Activated CD4-positive, alpha-beta memory T cell treated with anti-CD3 and anti-CD28 coated beads for 36 hours (primary cell): ENCODE results near the gene MYOD1. TPM values are rescaled to one million over a fixed set of nuclear protein-coding genes. Genes with fewer than 3 reads are reported as not detected.

Source experiments
- CTCF ChIA-PET: fragments of 350-600 bp; sonication (Branson Sonifier 250); formaldehyde crosslinking; loops from one replicate; lab custom pipeline; 2021; ENCODE audit warnings: antibody characterized with exemption, inconsistent platforms; lab: Charles Lee
- POLR2A ChIA-PET: fragments of 350-600 bp; sonication (Branson Sonifier 250); formaldehyde crosslinking; loops from one replicate; lab custom pipeline; 2021; ENCODE audit warnings: antibody characterized with exemption; lab: Charles Lee
- DNase-seq: peaks from one replicate; pipeline ENCODE4 v3.0.0-alpha.2; 2020
- H3K27ac Mint-ChIP-seq: one replicate; pipeline ENCODE4 v1.8.0; 2021; ENCODE audit warnings: mixed read lengths
- H3K27me3 Mint-ChIP-seq: one replicate; pipeline ENCODE4 v1.8.0; 2021; ENCODE audit warnings: mixed read lengths
- H3K36me3 Mint-ChIP-seq: one replicate; pipeline ENCODE4 v1.8.0; 2021; ENCODE audit warnings: mixed read lengths
- H3K4me1 Mint-ChIP-seq: one replicate; pipeline ENCODE4 v1.8.0; 2021; ENCODE audit warnings: low read depth, mixed read lengths
- H3K4me3 Mint-ChIP-seq: one replicate; pipeline ENCODE4 v1.8.0; 2021; ENCODE audit warnings: mild to moderate bottlenecking, mixed read lengths
- H3K9me3 Mint-ChIP-seq: one replicate; pipeline ENCODE4 v1.8.0; 2021; ENCODE audit warnings: mixed read lengths
- intact Hi-C: fragments of 100-400 bp; cut with micrococcal nuclease; formaldehyde crosslinking; loops from one replicate; pipeline ENCODE4 v1.15.1; 2023
- total RNA-seq, 2 experiments: library from RNA; stranded (reverse); gene quantifications; one replicate each; pipeline ENCODE4 v1.2.3, GENCODE V29; 2021

MYOD1 gene
- total RNA-seq, 2 experiments from 2014 or later, result not detected

GRCh38 chr11:17748761-17749721, 29.7 kb downstream of the MYOD1 start:
- ChIA-PET POLR2A (no interaction called here), CTCF (interaction anchor here (1.9 kb wide), 1 partner anchor 18 kb away, joined by 5 read pairs; no protein-coding TSS in a partner anchor)
- Mint-ChIP-seq H3K27ac (no peak overlapping the region), H3K9me3 (no peaks in the 10 kb centered on the region), H3K27me3 (peaks cover 13% of the 10 kb centered on the region), H3K4me1 (no peaks in the 10 kb centered on the region), H3K4me3 (no peak overlapping the region), H3K36me3 (no peaks in the 10 kb centered on the region)
- intact Hi-C loops, result no loop called here
- no peak for DNase-seq

GRCh38 chr11:17750013-17750800, 30.8 kb downstream of the MYOD1 start:
- Mint-ChIP-seq H3K36me3 (no peaks in the 10 kb centered on the region), H3K4me3 (no peak overlapping the region), H3K4me1 (no peaks in the 10 kb centered on the region), H3K27me3 (peaks cover 14% of the 10 kb centered on the region), H3K27ac (no peak overlapping the region), H3K9me3 (no peaks in the 10 kb centered on the region)
- CTCF ChIA-PET, result interaction anchor here (1.9 kb wide), 1 partner anchor 19 kb away, joined by 5 read pairs; no protein-coding TSS in a partner anchor
- intact Hi-C loops, result no loop called here
- POLR2A ChIA-PET, result no interaction called here
- DNase-seq, result no peak

- H3K4me3 Mint-ChIP-seq, result no peak overlapping the region
- intact Hi-C loops, result no loop called here
- ChIA-PET POLR2A (no interaction called here), CTCF (no interaction called here)
- DNase-seq, result no peak
- no peaks in the 10 kb centered on the region for H3K9me3 Mint-ChIP-seq
- H3K36me3 Mint-ChIP-seq, result no peaks in the 10 kb centered on the region
- no peaks in the 10 kb centered on the region for H3K4me1 Mint-ChIP-seq
- peaks cover 14% of the 10 kb centered on the region for H3K27me3 Mint-ChIP-seq
- H3K27ac Mint-ChIP-seq, result no peak overlapping the region
Observed at GRCh38 chr11:17750801-17751165, 31.4 kb downstream of the MYOD1 start.

GRCh38 chr11:17751558-17751957, 32.2 kb downstream of the MYOD1 start:
- Mint-ChIP-seq H3K27ac (no peak overlapping the region), H3K4me3 (no peak overlapping the region), H3K27me3 (peaks cover 11% of the 10 kb centered on the region), H3K4me1 (no peaks in the 10 kb centered on the region), H3K9me3 (no peaks in the 10 kb centered on the region), H3K36me3 (no peaks in the 10 kb centered on the region)
- ChIA-PET CTCF (no interaction called here), POLR2A (no interaction called here)
- intact Hi-C loops, result no loop called here
- no peak for DNase-seq

GRCh38 chr11:17752144-17752543, 32.8 kb downstream of the MYOD1 start:
- Mint-ChIP-seq H3K27ac (no peak overlapping the region), H3K4me1 (no peaks in the 10 kb centered on the region), H3K27me3 (peaks cover 10% of the 10 kb centered on the region), H3K9me3 (no peaks in the 10 kb centered on the region), H3K4me3 (no peak overlapping the region), H3K36me3 (no peaks in the 10 kb centered on the region)
- ChIA-PET POLR2A (interaction anchor here (0.6 kb wide), 1 partner anchor 383 kb away, joined by 5 read pairs; no protein-coding TSS in a partner anchor), CTCF (interaction anchor here (1.4 kb wide), 1 partner anchor 21 kb away, joined by 10 read pairs; no protein-coding TSS in a partner anchor)
- intact Hi-C loops, result no loop called here
- DNase-seq, result no peak

GRCh38 chr11:17753153-17753552, 33.8 kb downstream of the MYOD1 start:
- POLR2A ChIA-PET, result no interaction called here
- Mint-ChIP-seq H3K9me3 (no peaks in the 10 kb centered on the region), H3K27me3 (peaks cover 6% of the 10 kb centered on the region), H3K4me1 (no peaks in the 10 kb centered on the region), H3K4me3 (no peak overlapping the region), H3K27ac (no peak overlapping the region), H3K36me3 (no peaks in the 10 kb centered on the region)
- intact Hi-C loops, result no loop called here
- CTCF ChIA-PET, result interaction anchor here (1.4 kb wide), 1 partner anchor 22 kb away, joined by 10 read pairs; no protein-coding TSS in a partner anchor
- no peak for DNase-seq

- Mint-ChIP-seq H3K9me3 (no peaks in the 10 kb centered on the region), H3K4me3 (no peak overlapping the region), H3K4me1 (no peaks in the 10 kb centered on the region), H3K36me3 (no peaks in the 10 kb centered on the region), H3K27me3 (peaks cover 5% of the 10 kb centered on the region), H3K27ac (no peak overlapping the region)
- ChIA-PET CTCF (no interaction called here), POLR2A (no interaction called here)
- no peak for DNase-seq
- intact Hi-C loops, result no loop called here
Observed at GRCh38 chr11:17753641-17754040, 34.3 kb downstream of the MYOD1 start.

- H3K4me1 Mint-ChIP-seq, result no peaks in the 10 kb centered on the region
- no peaks in the 10 kb centered on the region for H3K36me3 Mint-ChIP-seq
- POLR2A ChIA-PET, result no interaction called here
- H3K9me3 Mint-ChIP-seq, result no peaks in the 10 kb centered on the region
- intact Hi-C loops, result no loop called here
- no peak overlapping the region for H3K27ac Mint-ChIP-seq
- no peak overlapping the region for H3K4me3 Mint-ChIP-seq
- no peak for DNase-seq
- CTCF ChIA-PET, result no interaction called here
- H3K27me3 Mint-ChIP-seq, result peaks cover 5% of the 10 kb centered on the region
Observed at GRCh38 chr11:17755891-17756290, 36.5 kb downstream of the MYOD1 start.

- no peaks in the 10 kb centered on the region for H3K36me3 Mint-ChIP-seq
- peak; percentile 51 for DNase-seq
Observed at GRCh38 chr11:17760102-17761029, 41.0 kb downstream of the MYOD1 start.

GRCh38 chr11:17762309-17762974, 43.1 kb downstream of the MYOD1 start:
- ChIA-PET CTCF (no interaction called here), POLR2A (no interaction called here)
- H3K4me3 Mint-ChIP-seq, result no peak overlapping the region
- H3K27ac Mint-ChIP-seq, result no peak overlapping the region
- H3K9me3 Mint-ChIP-seq, result no peaks in the 10 kb centered on the region
- DNase-seq, result no peak
- no peaks in the 10 kb centered on the region for H3K36me3 Mint-ChIP-seq
- H3K27me3 Mint-ChIP-seq, result no peaks in the 10 kb centered on the region
- intact Hi-C loops, result no loop called here
- no peaks in the 10 kb centered on the region for H3K4me1 Mint-ChIP-seq

More at GRCh38 chr11:17760102-17761029, 41.0 kb downstream of the MYOD1 start:
- Mint-ChIP-seq H3K4me1 (no peaks in the 10 kb centered on the region), H3K9me3 (no peaks in the 10 kb centered on the region), H3K4me3 (no peak overlapping the region), H3K27me3 (peaks cover 2% of the 10 kb centered on the region), H3K27ac (no peak overlapping the region)
- ChIA-PET POLR2A (no interaction called here), CTCF (interaction anchor here (0.7 to 2.4 kb wide), 4 partner anchors 29 to 219 kb away, joined by 3 to 12 read pairs (median 4); no protein-coding TSS in a partner anchor)
- intact Hi-C loops, result no loop called here

GRCh38 chr11:17763244-17763643, 43.9 kb downstream of the MYOD1 start:
- intact Hi-C loops, result no loop called here
- DNase-seq, result no peak
- Mint-ChIP-seq H3K4me1 (no peaks in the 10 kb centered on the region), H3K36me3 (no peaks in the 10 kb centered on the region), H3K27ac (no peak overlapping the region), H3K27me3 (no peaks in the 10 kb centered on the region), H3K4me3 (no peak overlapping the region), H3K9me3 (no peaks in the 10 kb centered on the region)
- CTCF ChIA-PET, result no interaction called here
- POLR2A ChIA-PET, result no interaction called here
